ENCODE measurements around the gene PLS3.

PLS3 gene

GRCh38 chrX:115534383-115534782, 26.6 kb upstream of the PLS3 start:
- no peak for TF ChIP-seq REST (IDR thresholded peaks at IDR 0.05; ENCODE audit: low read depth)
- no peak for TF ChIP-seq TAF1 (IDR thresholded peaks at IDR 0.05; ENCODE audit: low read depth)
- no peak for TF ChIP-seq USF1 (IDR thresholded peaks at IDR 0.05)
- no peak for TF ChIP-seq FOXM1 (IDR thresholded peaks at IDR 0.05; ENCODE audit: borderline replicate concordance, low read depth)
- no peak for TF ChIP-seq ZBTB7A (IDR thresholded peaks at IDR 0.05; ENCODE audit: low read depth)
- no peak for TF ChIP-seq CREB1 (IDR thresholded peaks at IDR 0.05; ENCODE audit: low read depth)
- no peak for TF ChIP-seq EP300 (IDR thresholded peaks at IDR 0.05; ENCODE audit: borderline replicate concordance)
- no peak for TF ChIP-seq TEAD4 (IDR thresholded peaks at IDR 0.05)
- TF ChIP-seq RAD21 (IDR thresholded peaks at IDR 0.05; ENCODE audit: low read depth) = no peak
- no peak for TF ChIP-seq EGR1 (IDR thresholded peaks at IDR 0.05)
- no peak for TF ChIP-seq CEBPB (IDR thresholded peaks at IDR 0.05)

- TF ChIP-seq YY1 (IDR thresholded peaks at IDR 0.05; ENCODE audit: low read depth) (no peak), USF1 (IDR thresholded peaks at IDR 0.05) (no peak), TAF1 (IDR thresholded peaks at IDR 0.05; ENCODE audit: low read depth) (no peak), EP300 (IDR thresholded peaks at IDR 0.05; ENCODE audit: borderline replicate concordance) (no peak), NFIC (IDR thresholded peaks at IDR 0.05) (no peak), MAX (IDR thresholded peaks at IDR 0.05) (no peak), EGR1 (IDR thresholded peaks at IDR 0.05) (no peak), TEAD4 (IDR thresholded peaks at IDR 0.05) (no peak), ZBTB7A (IDR thresholded peaks at IDR 0.05; ENCODE audit: low read depth) (no peak), CEBPB (IDR thresholded peaks at IDR 0.05) (no peak), RAD21 (IDR thresholded peaks at IDR 0.05; ENCODE audit: low read depth) (no peak), FOXM1 (IDR thresholded peaks at IDR 0.05; ENCODE audit: borderline replicate concordance, low read depth) (no peak), TCF12 (IDR thresholded peaks at IDR 0.05; ENCODE audit: low read depth) (no peak), REST (IDR thresholded peaks at IDR 0.05; ENCODE audit: low read depth) (no peak), CREB1 (IDR thresholded peaks at IDR 0.05; ENCODE audit: low read depth) (no peak)
These were observed 25.6 kb upstream of the PLS3 start for GRCh38 chrX:115535421-115535820.

- no peak for TF ChIP-seq FOXM1 (IDR thresholded peaks at IDR 0.05; ENCODE audit: borderline replicate concordance, low read depth)
- no peak for TF ChIP-seq ZBTB7A (IDR thresholded peaks at IDR 0.05; ENCODE audit: low read depth)
- no peak for TF ChIP-seq TEAD4 (IDR thresholded peaks at IDR 0.05)
- no peak for TF ChIP-seq YY1 (IDR thresholded peaks at IDR 0.05; ENCODE audit: low read depth)
- no peak for TF ChIP-seq TCF12 (IDR thresholded peaks at IDR 0.05; ENCODE audit: low read depth)
- no peak for TF ChIP-seq MAX (IDR thresholded peaks at IDR 0.05)
- TF ChIP-seq EP300 (IDR thresholded peaks at IDR 0.05; ENCODE audit: borderline replicate concordance) = no peak
- no peak for TF ChIP-seq CREB1 (IDR thresholded peaks at IDR 0.05; ENCODE audit: low read depth)
- TF ChIP-seq RAD21 (IDR thresholded peaks at IDR 0.05; ENCODE audit: low read depth) = no peak
- no peak for TF ChIP-seq USF1 (IDR thresholded peaks at IDR 0.05)
- no peak for TF ChIP-seq CEBPB (IDR thresholded peaks at IDR 0.05)
- no peak for TF ChIP-seq REST (IDR thresholded peaks at IDR 0.05; ENCODE audit: low read depth)
- TF ChIP-seq NFIC (IDR thresholded peaks at IDR 0.05) = no peak
These were observed 25.1 kb upstream of the PLS3 start for GRCh38 chrX:115535844-115536243.

- no peak for TF ChIP-seq TAF1 (IDR thresholded peaks at IDR 0.05; ENCODE audit: low read depth)
- no peak for TF ChIP-seq YY1 (IDR thresholded peaks at IDR 0.05; ENCODE audit: low read depth)
- TF ChIP-seq FOXM1 (IDR thresholded peaks at IDR 0.05; ENCODE audit: borderline replicate concordance, low read depth) = no peak
- no peak for TF ChIP-seq MAX (IDR thresholded peaks at IDR 0.05)
- no peak for TF ChIP-seq EGR1 (IDR thresholded peaks at IDR 0.05)
- no peak for TF ChIP-seq ZBTB7A (IDR thresholded peaks at IDR 0.05; ENCODE audit: low read depth)
- no peak for TF ChIP-seq EP300 (IDR thresholded peaks at IDR 0.05; ENCODE audit: borderline replicate concordance)
These were observed 21.1 kb upstream of the PLS3 start for GRCh38 chrX:115539841-115540240.
